ENCODE measurements around the gene HRH4.
A peak's percentile ranks its signal among the peaks of the same experiment; 100 is the strongest.

Gene HRH4

GRCh38 chr18:24466771-24467170 lies 6.3 kb downstream of the HRH4 start:
- DNase-seq (ENCODE audit: low spot score) = no peak

DNA sequence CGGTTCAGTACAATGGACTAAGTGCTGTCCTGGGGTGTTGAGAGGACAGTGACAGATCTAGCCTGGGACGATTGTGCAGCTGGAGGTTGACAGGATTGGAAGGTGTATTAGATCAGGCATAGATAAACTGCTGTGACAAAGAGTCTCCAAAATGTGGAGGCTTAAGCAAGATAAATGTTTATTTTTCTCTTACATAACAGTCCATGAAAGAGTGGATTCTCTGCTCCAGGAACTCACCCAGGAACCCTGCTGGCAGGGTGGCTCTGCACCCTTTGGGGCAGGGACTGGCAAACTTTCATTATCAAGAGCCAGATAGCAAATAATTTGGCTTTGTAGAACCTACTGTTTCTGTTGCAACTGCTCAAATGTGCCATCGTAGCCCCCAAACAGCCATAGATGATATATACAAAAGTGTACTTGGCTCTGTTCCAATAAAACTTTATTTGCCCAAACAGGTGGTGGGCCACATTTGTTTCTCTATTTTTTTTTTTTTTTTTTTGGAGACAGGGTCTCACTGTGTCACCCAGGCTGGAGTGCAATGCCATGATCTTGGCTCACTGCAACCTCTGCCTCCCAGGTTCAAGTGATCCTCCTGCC lies 9.7 kb downstream of the HRH4 start:
- DNase-seq (ENCODE audit: low spot score) = no peak

- no peak for DNase-seq (ENCODE audit: low spot score)
Measured at GRCh38 chr18:24470805-24471204, 10.4 kb downstream of the HRH4 start.

GRCh38 chr18:24472591-24472990 lies 12.2 kb downstream of the HRH4 start:
- no peak for DNase-seq (ENCODE audit: low spot score)

DNA sequence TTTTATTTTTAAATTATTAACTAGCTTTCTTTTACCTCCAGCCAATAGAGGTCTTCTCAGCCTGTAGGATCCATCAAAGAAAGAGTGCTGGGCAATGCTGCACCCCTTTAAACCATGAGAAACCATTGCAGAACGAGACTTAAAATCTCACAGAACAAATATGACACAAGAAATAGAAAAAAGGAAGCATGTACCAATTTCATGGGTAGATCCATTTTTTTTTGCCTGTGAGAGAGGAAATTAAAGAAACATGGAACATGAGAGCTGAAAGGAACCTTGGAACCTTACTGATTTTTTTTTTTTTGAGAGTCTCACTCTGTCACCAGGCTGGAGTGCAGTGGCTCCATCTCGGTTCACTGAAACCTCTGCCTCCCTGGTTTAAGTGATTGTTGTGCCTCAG lies 14.0 kb downstream of the HRH4 start:
- DNase-seq (ENCODE audit: low spot score) = no peak

DNA sequence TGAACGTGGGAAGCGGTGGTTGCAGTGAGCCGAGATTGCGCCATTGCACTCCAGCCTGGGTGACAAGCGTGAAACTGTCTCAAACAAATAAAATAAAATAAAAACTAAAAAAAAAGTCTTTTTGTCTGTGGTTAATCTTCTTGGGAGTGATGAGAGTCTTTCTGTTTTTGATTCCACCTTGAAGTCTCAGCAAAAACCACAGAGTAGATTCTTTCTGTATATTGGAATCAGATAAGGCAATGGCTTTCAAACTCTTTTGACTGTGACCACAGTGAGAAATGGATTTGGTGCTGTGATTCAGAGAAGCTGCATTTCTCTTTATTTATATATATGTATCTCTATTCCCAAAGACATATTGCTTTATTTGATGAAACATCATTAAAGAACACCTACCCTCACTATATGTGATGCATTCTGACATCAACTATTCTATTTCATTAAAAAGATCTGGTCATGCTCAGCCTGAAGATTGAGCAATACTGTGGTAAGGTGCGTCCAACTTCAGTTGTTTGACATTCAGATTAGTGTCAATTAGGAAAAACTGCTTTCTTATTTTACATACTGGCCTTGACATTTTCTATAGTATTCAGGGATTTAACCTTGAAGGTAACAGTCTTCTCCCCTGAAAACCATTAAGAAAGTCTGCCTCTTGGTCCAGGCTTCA lies 15.6 kb downstream of the HRH4 start:
- no peak for DNase-seq (ENCODE audit: low spot score)

DNA sequence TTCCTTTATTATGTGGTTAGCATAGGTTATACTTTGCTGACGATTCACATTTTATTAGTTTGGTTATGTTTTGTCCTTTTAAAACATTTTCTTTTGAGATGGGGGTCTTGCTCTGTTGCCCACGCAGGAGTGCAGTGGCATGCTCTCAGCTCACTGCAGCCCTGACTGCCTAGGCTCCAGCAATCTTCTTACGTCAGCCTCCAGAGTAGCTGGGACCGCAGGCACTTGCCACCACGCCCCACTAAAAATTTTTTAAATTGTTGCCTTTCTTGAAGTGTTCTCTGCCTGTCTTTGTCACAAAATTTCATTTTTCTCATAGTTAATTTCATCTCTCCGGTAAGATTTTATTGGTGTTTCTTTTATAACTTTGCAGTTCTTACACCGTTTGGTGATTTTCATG lies 18.9 kb downstream of the HRH4 start:
- DNase-seq (ENCODE audit: low spot score) = no peak

GRCh38 chr18:24482821-24483220 lies 22.4 kb downstream of the HRH4 start:
- no peak for DNase-seq (ENCODE audit: low spot score)

DNA sequence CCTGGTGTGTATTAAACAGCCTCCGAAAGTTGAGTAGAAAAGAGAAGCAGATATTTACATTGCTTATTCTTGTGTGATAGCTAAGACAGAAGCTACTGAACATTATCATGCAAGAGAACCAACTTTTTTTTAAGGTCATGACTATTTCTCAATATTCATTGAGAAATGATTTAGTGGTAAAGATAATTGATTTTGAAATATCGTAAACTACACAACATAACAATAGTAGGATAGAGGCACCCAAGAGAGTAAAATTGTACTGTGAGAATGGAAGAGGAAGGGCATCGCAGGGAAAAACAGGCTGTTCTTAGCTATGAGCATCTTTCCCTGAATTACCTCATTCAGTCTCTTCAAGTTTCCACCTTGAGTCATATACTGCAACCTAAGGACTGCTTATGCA lies 25.2 kb downstream of the HRH4 start:
- no peak for DNase-seq (ENCODE audit: low spot score)

GRCh38 chr18:24486684-24487083 lies 26.2 kb downstream of the HRH4 start:
- DNase-seq (ENCODE audit: low spot score) = no peak

DNA sequence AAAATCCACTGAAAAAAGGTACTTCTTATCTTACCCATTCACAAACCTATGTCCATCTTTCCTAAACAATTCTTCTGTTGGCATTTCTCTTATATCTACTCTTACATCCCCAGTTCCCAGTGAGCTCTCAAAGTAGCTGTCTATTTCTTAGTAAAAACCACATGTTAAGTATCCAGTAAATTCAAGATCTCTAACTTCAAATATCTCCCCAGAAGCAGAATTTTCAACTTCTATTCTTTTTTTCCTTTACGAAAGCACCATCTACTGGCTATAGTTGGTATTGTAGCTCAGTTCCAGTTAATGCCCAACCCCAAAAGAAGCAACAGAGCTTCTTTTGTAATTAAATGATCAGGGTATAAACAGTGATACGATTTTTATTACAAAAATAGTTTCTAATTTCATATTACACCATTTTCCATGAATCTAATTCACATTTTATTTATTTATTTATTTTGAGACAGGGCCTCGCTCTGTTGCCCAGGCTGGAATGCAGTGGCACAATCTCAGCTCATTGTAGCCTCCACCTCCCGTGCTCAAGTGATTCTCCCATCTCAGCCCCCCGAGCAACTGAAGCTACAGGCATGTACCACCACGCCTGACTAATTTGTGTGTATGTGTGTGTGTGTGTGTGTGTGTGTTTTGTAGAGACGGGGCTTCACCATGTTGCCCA lies 28.5 kb downstream of the HRH4 start:
- peak; percentile 53 for DNase-seq (ENCODE audit: low spot score)

DNA sequence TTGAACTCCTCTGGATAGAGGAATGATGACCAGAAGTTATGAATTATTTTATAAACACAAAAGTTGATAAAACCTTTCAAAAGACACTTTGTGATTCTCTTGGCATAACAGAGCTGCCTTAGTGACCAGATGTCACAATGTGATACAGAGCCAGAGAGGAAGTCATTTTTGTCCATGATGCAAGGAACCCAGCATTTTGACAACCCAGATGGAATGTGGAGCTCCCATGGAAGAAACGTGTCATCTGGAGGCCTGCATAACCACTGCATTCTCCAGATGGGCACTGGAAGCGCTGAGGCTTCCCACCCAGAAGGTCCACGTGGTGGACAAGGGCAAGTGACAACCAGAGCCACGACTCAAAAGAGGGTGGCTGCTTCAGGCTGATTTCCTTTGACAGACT lies 30.1 kb downstream of the HRH4 start:
- no peak for DNase-seq (ENCODE audit: low spot score)

GRCh38 chr18:24491927-24492834 lies 31.7 kb downstream of the HRH4 start:
- no peak for DNase-seq (ENCODE audit: low spot score)

DNA sequence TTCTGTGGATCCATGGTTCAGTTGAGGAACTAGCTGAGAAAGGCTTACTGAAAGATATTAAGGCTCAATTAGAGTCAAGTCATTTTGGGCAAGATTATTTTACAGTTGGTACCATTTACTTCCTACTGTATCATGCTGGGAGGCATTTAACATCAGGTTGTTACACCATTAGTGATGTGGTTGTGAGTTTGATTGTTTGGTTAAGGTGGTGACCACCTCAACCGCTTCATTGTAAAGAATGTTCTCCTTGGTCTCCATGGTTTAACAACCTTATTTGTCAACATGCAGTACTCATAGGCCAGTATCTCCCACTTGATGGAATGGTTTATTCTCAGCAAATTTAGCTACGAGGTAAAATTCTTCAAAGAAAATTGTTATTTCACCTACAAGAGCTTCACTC lies 34.1 kb downstream of the HRH4 start:
- DNase-seq (ENCODE audit: low spot score) = no peak

DNA sequence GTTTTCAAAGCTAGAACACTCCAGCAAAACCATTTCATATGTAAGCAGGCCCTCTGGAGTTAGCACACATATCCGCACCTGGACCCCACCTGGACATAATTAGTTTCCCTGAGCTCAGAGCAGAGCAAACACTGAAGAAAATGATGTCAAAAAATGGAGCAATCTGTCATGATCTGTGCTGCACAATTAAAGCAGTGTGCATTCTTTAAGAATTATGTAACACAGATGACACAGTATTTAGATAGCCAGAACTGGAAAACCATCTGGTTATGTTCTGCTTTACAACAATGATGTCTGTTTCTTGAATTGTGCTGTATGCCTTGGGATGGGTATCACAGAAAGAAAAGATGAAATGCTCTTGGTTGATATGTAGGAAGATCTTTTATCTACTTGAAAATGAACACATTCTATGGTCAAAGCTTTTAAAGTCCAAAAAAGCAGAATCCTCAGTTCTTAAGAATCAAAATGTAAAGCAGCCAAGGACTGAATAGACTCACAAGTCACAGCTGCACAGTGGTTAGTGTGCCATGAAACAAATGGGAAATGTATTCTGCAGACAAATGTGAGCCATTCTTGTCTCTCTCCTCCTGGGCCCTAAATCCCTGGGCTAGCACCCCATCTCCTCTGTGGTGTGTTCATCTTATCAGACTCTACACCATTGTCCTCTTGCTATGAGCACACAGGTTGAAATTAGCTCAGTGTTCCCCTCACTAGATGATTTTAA lies 36.8 kb downstream of the HRH4 start:
- DNase-seq (ENCODE audit: low spot score) = no peak

DNA sequence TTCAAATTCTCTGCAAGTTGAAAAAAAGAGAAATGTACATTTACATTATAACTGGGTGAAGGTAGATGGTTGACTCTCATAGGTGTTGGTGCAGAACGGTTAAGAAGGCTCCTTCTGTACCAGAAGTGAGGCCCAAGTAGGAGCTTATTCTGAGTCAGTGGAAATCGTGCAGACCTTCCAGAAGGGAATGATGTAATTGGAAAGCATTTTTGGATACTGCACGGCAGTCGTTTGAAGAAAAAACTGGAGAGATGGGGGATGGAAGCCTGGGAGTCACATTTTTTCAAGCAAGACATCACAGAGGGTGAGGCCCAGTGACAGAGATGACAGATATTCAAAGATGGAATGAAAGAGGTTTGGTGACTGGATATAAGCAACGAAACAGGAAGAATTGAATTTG lies 39.4 kb downstream of the HRH4 start:
- DNase-seq (ENCODE audit: low spot score) = no peak

DNA sequence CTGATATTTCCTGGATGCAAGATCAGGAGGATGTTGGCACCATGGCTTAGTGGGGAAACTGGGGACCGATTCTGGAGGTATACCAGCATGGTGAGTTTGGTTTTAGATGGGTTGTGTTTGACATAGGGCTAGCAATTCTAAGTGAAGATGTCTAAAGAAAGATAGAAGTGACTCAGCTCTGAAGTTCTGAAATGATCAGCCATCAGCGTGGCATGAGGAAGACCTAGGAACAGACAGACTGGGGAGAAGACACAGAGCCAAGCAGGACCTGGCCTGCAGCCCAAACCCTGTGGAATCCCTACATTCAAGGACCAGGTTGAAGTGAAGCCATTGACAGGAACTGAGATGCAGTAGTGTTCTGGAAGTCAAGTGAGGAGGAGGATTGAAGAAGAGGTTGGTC lies 39.8 kb downstream of the HRH4 start:
- no peak for DNase-seq (ENCODE audit: low spot score)

DNA sequence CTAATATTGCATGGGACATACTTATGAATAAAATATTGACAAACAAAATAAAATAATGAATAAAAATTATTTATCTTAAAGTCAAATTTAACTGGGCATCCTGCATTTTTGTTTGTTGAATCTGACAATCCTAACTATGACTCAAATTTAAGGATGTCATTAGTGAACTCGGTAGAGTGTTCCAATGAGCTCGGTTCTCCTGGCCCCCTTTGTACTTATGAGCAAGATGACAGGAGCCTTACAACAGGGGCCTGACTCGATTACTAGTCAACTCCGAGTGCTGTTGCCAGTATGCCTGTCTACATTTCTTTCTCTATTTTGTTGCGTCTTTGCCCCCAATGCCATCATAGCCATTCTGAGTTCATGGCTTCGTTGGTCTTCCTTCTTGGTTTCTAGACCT lies 40.3 kb downstream of the HRH4 start:
- DNase-seq (ENCODE audit: low spot score) = no peak

- DNase-seq (ENCODE audit: low spot score) = peak; percentile 61
Measured at GRCh38 chr18:24502667-24503523, 42.5 kb downstream of the HRH4 start.

DNA sequence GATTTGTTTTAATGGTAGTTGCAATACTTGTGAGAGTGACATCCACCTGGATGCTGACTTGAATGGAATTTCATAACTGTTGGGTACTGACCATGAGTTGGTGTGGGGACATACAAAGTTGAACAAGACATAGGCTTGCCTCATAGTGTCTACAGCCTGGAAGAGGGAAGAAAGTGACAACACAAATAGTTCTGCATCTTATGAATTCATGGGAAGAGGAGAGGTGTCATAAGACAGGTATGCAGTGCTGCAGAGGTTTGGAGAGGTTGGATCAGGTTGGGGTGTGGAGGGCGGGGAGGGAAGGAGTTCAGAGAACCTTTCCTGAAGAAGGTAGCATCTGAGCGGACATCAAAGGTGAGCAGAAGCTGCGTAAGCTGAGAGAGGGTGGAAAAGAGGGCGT lies 44.0 kb downstream of the HRH4 start:
- DNase-seq (ENCODE audit: low spot score) = no peak

- no peak for DNase-seq (ENCODE audit: low spot score)
Measured at GRCh38 chr18:24506175-24506574, 45.7 kb downstream of the HRH4 start.
